Skeletal muscle tissue (tissue), 4 donors: ENCODE results near the gene PIAS4. TPM values are rescaled to one million over a fixed set of nuclear protein-coding genes. Genes with fewer than 3 reads are reported as not detected.
A peak's percentile ranks its signal among the peaks of the same experiment; 100 is the strongest.

ENCODE experiments used
- H3K27ac ChIP-seq: one replicate; pipeline ENCODE4 v1.7.0; 2013; ENCODE audit warnings: mild to moderate bottlenecking, low read depth, low read length, inconsistent platforms
- H3K27me3 ChIP-seq, 3 donors: one replicate each; pipeline ENCODE4 v1.7.0; 2013; ENCODE audit warnings: low read length in 3 of 3; ENCODE audit not compliant: control insufficient read depth in 3 of 3, insufficient read depth in 3 of 3
- H3K36me3 ChIP-seq, 3 donors: one replicate each; pipeline ENCODE4 v1.7.0; 2013; ENCODE audit warnings: low read length in 3 of 3; ENCODE audit not compliant: control insufficient read depth in 3 of 3, insufficient read depth in 3 of 3
- H3K4me1 ChIP-seq, 3 donors: one replicate each; pipeline ENCODE4 v1.7.0; 2013; ENCODE audit warnings: low read length in 3 of 3, mild to moderate bottlenecking in 3 of 3; ENCODE audit not compliant: control insufficient read depth in 3 of 3, insufficient read depth in 3 of 3
- H3K4me3 ChIP-seq, 3 donors: one replicate each; pipeline ENCODE4 v1.7.0; 2013; ENCODE audit warnings: low read length in 3 of 3
- H3K9ac ChIP-seq, 3 donors: one replicate each; pipeline ENCODE4 v1.7.0; 2013; ENCODE audit warnings: low read length in 3 of 3, mild to moderate bottlenecking in 3 of 3, moderate library complexity in 2 of 3, low read depth in 1 of 3
- H3K9me3 ChIP-seq, 3 donors: one replicate each; pipeline ENCODE4 v1.7.0; 2013; ENCODE audit warnings: low read length in 3 of 3; ENCODE audit not compliant: control insufficient read depth in 3 of 3
- total RNA-seq: library from RNA; depleted of rRNA; stranded (reverse); fragments of >200 nt; gene quantifications from one replicate; pipeline ENCODE4 v1.2.3, GENCODE V29; 2014
- donor health status: Osteomylitis.

PIAS4 gene
- total RNA-seq, 1 donor from 2014 or later: 19.3 TPM

- H3K27ac ChIP-seq: no peak overlapping the region
- no peak overlapping the region for H3K4me3 ChIP-seq
- H3K4me1 ChIP-seq: peaks cover 57 to 78% (median 71%) of the 10 kb centered on the region in 3 donors
- no peaks in the 10 kb centered on the region for H3K9me3 ChIP-seq
- peak overlapping the region in 2 of 3 donors; percentile 33 to 54 for H3K9ac ChIP-seq
- no peaks in the 10 kb centered on the region for H3K27me3 ChIP-seq
- H3K36me3 ChIP-seq: peaks cover 18 to 21% (median 19%) of the 10 kb centered on the region in 3 donors
Observed at GRCh38 chr19:4013886-4014540, 6.5 kb downstream of the PIAS4 start.

GRCh38 chr19:4014541-4015491 lies 7.3 kb downstream of the PIAS4 start:
- H3K27ac ChIP-seq: peak overlapping the region; percentile 47
- H3K36me3 ChIP-seq: peaks cover 18 to 21% (median 19%) of the 10 kb centered on the region in 3 donors
- H3K9me3 ChIP-seq: no peaks in the 10 kb centered on the region
- peak overlapping the region in 2 of 3 donors; percentile 36 to 61 for H3K4me3 ChIP-seq
- peaks cover 49 to 70% (median 63%) of the 10 kb centered on the region in 3 donors for H3K4me1 ChIP-seq
- peak overlapping the region; percentile 40 to 79 (median 50) for H3K9ac ChIP-seq
- H3K27me3 ChIP-seq: no peaks in the 10 kb centered on the region

GRCh38 chr19:4015705-4016402 lies 8.3 kb downstream of the PIAS4 start:
- Histone ChIP-seq H3K27me3 (no peaks in the 10 kb centered on the region), H3K4me3 (peak overlapping the region in 2 of 3 donors; percentile 36 to 61), H3K9me3 (no peaks in the 10 kb centered on the region), H3K9ac (peak overlapping the region; percentile 47 to 79 (median 50)), H3K27ac (peak overlapping the region; percentile 47), H3K4me1 (peaks cover 38 to 60% (median 52%) of the 10 kb centered on the region in 3 donors), H3K36me3 (peaks cover 19 to 23% (median 20%) of the 10 kb centered on the region in 3 donors)

- Histone ChIP-seq H3K4me3 (peak overlapping the region in 2 of 3 donors; percentile 36 to 54), H3K4me1 (peaks cover 32 to 53% (median 46%) of the 10 kb centered on the region in 3 donors), H3K27me3 (no peaks in the 10 kb centered on the region), H3K9me3 (no peaks in the 10 kb centered on the region), H3K27ac (peak overlapping the region; percentile 47), H3K36me3 (peaks cover 19 to 23% (median 22%) of the 10 kb centered on the region in 3 donors), H3K9ac (peak overlapping the region in 2 of 3 donors; percentile 47 to 79)
Observed at GRCh38 chr19:4016486-4016885, 8.9 kb downstream of the PIAS4 start.

- Histone ChIP-seq H3K27me3 (no peaks in the 10 kb centered on the region), H3K9ac (peak overlapping the region in 1 of 3 donors; percentile 79), H3K4me3 (no peak overlapping the region), H3K9me3 (no peaks in the 10 kb centered on the region), H3K36me3 (peaks cover 19 to 23% (median 22%) of the 10 kb centered on the region in 3 donors), H3K4me1 (peaks cover 30 to 49% (median 44%) of the 10 kb centered on the region in 3 donors), H3K27ac (no peak overlapping the region)
Observed at GRCh38 chr19:4016903-4017638, 9.5 kb downstream of the PIAS4 start.

- Histone ChIP-seq H3K9me3 (no peaks in the 10 kb centered on the region), H3K36me3 (peaks cover 19 to 22% (median 20%) of the 10 kb centered on the region in 3 donors), H3K27me3 (no peaks in the 10 kb centered on the region), H3K4me3 (no peak overlapping the region), H3K9ac (no peak overlapping the region), H3K4me1 (peaks cover 26 to 38% (median 34%) of the 10 kb centered on the region in 3 donors), H3K27ac (no peak overlapping the region)
Observed at GRCh38 chr19:4018140-4018613, 10.6 kb downstream of the PIAS4 start.

- Histone ChIP-seq H3K9ac (no peak overlapping the region), H3K9me3 (no peaks in the 10 kb centered on the region), H3K36me3 (peaks cover 11 to 15% (median 13%) of the 10 kb centered on the region in 3 donors), H3K27me3 (no peaks in the 10 kb centered on the region), H3K4me3 (no peak overlapping the region), H3K4me1 (peaks cover 21 to 30% (median 27%) of the 10 kb centered on the region in 3 donors), H3K27ac (no peak overlapping the region)
Observed at GRCh38 chr19:4018775-4019504, 11.4 kb downstream of the PIAS4 start.

- Histone ChIP-seq H3K9me3 (no peaks in the 10 kb centered on the region), H3K4me1 (peaks cover 16 to 24% (median 21%) of the 10 kb centered on the region in 3 donors), H3K36me3 (peaks cover 11 to 14% (median 14%) of the 10 kb centered on the region in 3 donors), H3K9ac (no peak overlapping the region), H3K27ac (no peak overlapping the region), H3K4me3 (no peak overlapping the region), H3K27me3 (no peaks in the 10 kb centered on the region)
Observed at GRCh38 chr19:4019578-4019977, 12.0 kb downstream of the PIAS4 start.
